ENCODE data around the gene HERPUD1.

- TF ChIP-seq MXI1 (IDR thresholded peaks at IDR 0.05; ENCODE audit: low read depth, low read length) (no peak), CTCF (IDR thresholded peaks at IDR 0.05) (no peak), TEAD4 (IDR thresholded peaks at IDR 0.05; ENCODE audit: borderline replicate concordance, insufficient read depth) (no peak), EP300 (IDR thresholded peaks at IDR 0.05; ENCODE audit: borderline replicate concordance in 1 of 2, low read depth in 1 of 2, low read length in 1 of 2) (no peak), REST (IDR thresholded peaks at IDR 0.05; ENCODE audit: low read depth, low read length) (no peak), RCOR1 (IDR thresholded peaks at IDR 0.05; ENCODE audit: low read length) (no peak), POLR2AphosphoS5 (IDR thresholded peaks at IDR 0.05; ENCODE audit: low read depth, low read length) (no peak), SMC3 (IDR thresholded peaks at IDR 0.05; ENCODE audit: low read depth, low read length) (no peak)
- TF ChIP-seq, protein P1, sequence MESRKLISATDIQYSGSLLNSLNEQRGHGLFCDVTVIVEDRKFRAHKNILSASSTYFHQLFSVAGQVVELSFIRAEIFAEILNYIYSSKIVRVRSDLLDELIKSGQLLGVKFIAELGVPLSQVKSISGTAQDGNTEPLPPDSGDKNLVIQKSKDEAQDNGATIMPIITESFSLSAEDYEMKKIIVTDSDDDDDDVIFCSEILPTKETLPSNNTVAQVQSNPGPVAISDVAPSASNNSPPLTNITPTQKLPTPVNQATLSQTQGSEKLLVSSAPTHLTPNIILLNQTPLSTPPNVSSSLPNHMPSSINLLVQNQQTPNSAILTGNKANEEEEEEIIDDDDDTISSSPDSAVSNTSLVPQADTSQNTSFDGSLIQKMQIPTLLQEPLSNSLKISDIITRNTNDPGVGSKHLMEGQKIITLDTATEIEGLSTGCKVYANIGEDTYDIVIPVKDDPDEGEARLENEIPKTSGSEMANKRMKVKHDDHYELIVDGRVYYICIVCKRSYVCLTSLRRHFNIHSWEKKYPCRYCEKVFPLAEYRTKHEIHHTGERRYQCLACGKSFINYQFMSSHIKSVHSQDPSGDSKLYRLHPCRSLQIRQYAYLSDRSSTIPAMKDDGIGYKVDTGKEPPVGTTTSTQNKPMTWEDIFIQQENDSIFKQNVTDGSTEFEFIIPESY (IDR thresholded peaks at IDR 0.05; ENCODE audit: borderline replicate concordance, low read depth), result no peak
Observed at GRCh38 chr16:56961851-56962281, 29.9 kb downstream of the HERPUD1 start, which contains the start of gene CETP.

All from SK-N-SH (cell line).